ENCODE results near the gene IL12RB2. TPM values are rescaled to one million over a fixed set of nuclear protein-coding genes. Genes with fewer than 3 reads are reported as not detected.

IL12RB2 gene
- total RNA-seq, 2 donors from 2014 or later: 1.3 to 3.3 TPM

DNA sequence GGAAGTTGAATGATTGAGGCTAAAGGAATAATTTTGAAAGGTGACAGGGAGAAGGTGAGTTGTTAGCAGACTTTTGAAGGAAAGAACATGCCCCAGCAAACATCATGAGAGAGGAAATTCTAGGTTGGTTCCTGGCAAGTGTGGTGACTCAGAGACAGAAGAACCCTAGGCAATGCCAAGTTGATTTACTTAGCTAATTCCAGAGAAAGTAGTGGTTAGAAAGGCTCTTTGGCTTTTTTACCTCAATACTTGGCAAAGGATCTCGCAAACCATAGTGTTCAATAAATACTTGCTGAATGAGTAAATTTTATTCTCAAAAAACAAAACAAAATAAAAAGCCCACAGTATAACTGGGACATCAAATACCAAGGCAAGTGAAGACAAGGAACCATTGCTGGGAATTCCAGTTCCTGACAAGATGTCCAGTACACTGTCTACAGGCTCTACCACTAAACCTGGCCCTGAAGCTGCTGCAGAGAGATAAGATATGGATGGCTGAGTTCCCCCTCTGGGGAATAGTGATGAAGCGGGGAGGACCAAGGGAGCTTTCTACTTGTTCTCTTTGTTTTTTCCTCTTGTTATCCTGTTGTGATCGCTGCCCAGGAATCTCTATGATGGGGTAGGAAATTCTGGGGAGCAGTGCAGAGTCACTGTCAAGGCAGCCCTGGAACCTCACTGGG, 48.2 kb downstream of the IL12RB2 start:
- TF ChIP-seq POLR2A (IDR thresholded peaks at IDR 0.05): no peak
- TF ChIP-seq, protein P1, sequence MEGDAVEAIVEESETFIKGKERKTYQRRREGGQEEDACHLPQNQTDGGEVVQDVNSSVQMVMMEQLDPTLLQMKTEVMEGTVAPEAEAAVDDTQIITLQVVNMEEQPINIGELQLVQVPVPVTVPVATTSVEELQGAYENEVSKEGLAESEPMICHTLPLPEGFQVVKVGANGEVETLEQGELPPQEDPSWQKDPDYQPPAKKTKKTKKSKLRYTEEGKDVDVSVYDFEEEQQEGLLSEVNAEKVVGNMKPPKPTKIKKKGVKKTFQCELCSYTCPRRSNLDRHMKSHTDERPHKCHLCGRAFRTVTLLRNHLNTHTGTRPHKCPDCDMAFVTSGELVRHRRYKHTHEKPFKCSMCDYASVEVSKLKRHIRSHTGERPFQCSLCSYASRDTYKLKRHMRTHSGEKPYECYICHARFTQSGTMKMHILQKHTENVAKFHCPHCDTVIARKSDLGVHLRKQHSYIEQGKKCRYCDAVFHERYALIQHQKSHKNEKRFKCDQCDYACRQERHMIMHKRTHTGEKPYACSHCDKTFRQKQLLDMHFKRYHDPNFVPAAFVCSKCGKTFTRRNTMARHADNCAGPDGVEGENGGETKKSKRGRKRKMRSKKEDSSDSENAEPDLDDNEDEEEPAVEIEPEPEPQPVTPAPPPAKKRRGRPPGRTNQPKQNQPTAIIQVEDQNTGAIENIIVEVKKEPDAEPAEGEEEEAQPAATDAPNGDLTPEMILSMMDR (IDR thresholded peaks at IDR 0.05): no peak
- no peaks in the 10 kb centered on the region for H3K36me3 ChIP-seq (replicated peaks in 1 of 2; ENCODE audit: insufficient read depth in 1 of 2, low read depth in 2 of 2)
- intact Hi-C loops (cut with DNase I): no loop called here
- 87 to 93% methylated on average over 3 of the region's 3 CpGs for WGBS, 2 donors
- H3K27me3 ChIP-seq: no peaks in the 10 kb centered on the region
- H3K27ac ChIP-seq: no peak overlapping the region
- no peak for ATAC-seq
- H3K9me3 ChIP-seq: no peaks in the 10 kb centered on the region
- H3K4me1 ChIP-seq: no peaks in the 10 kb centered on the region
- H3K4me3 ChIP-seq: no peak overlapping the region
- DNase-seq: no peak

DNA sequence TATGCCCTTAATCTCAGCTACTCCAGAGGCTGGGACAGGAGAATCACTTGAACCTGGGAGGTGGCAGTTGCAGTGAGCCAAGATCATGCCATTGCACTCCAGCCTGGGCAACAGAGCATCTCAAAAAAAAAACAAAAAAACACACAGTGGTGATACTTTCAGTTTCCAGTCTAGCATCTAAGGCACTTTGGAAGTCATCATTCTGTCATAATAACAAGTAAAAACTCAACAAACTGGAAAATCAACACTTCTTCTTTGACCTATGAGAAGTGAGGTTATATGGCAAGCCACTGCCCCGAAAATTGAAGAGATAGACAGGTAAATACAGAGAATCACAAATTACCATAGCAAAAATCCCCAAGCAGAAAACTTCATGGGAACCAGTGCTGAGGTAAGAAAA, 51.9 kb downstream of the IL12RB2 start:
- Histone ChIP-seq H3K36me3 (replicated peaks in 1 of 2; ENCODE audit: insufficient read depth in 1 of 2, low read depth in 2 of 2) (no peaks in the 10 kb centered on the region), H3K4me3 (no peak overlapping the region), H3K27me3 (no peaks in the 10 kb centered on the region), H3K9me3 (no peaks in the 10 kb centered on the region), H3K27ac (no peak overlapping the region), H3K4me1 (no peaks in the 10 kb centered on the region)
- intact Hi-C loops (cut with DNase I): no loop called here
- ATAC-seq (no peak), DNase-seq (no peak)
- WGBS, 2 donors: 91 to 100% methylated on average over 1 of the region's 1 CpG
- no peak for TF ChIP-seq POLR2A (IDR thresholded peaks at IDR 0.05)
- TF ChIP-seq, protein P1 (IDR thresholded peaks at IDR 0.05): no peak

DNA sequence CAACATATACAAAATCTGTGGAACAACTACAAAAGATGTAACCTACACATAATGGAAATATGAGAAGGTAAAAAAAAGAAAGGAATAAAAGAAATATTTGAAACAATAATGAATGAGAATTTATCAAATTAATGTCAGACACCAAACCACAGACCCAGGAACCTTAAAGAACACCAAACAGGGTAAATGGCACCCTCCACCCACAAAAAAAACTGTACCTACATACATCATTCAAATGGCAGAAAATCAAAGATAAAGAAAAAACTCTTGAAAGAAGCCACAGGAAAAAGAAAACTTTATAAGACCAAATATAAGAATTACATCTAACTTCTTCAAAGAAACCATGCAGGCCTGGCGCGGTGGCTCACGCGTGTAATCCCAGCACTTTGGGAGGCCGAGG, 54.0 kb downstream of the IL12RB2 start:
- 96 to 100% methylated on average over 5 of the region's 5 CpGs for WGBS, 2 donors
- DNase-seq (no peak), ATAC-seq (no peak)

DNA sequence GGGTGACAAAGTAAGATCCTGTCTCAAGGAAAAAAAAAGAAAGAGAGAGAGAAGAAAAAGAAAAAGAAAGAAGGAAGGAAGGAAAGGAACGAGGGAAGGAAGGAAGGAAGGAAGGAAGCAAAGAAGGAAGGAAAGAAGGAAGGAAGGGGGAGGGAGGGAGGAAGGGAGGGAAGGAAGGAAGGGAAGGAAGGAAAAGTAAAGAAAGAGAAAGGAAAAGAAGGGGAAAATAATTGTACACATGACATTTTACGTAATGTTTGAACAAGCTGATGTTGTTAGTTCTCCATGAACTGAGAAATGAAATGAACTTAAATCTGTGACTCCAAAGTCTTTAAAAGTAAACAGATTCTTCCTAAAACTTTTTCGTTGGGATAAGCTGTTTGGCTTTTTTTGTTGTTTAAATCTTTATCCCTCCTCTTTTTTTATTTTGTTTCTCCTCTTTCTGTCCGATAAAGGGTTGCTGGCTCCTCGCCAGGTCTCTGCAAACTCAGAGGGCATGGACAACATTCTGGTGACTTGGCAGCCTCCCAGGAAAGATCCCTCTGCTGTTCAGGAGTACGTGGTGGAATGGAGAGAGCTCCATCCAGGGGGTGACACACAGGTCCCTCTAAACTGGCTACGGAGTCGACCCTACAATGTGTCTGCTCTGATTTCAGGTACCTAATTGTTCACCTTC, 59.8 kb downstream of the IL12RB2 start:
- H3K4me3 ChIP-seq: no peak overlapping the region
- H3K9me3 ChIP-seq: no peaks in the 10 kb centered on the region
- TF ChIP-seq, protein P1 (IDR thresholded peaks at IDR 0.05): no peak
- TF ChIP-seq POLR2A (IDR thresholded peaks at IDR 0.05): no peak
- H3K27me3 ChIP-seq: no peaks in the 10 kb centered on the region
- intact Hi-C loops (cut with DNase I): no loop called here
- ATAC-seq: no peak
- no peaks in the 10 kb centered on the region for H3K36me3 ChIP-seq (replicated peaks in 1 of 2; ENCODE audit: insufficient read depth in 1 of 2, low read depth in 2 of 2)
- no peak overlapping the region for H3K27ac ChIP-seq
- DNase-seq: peak; percentile 45 to 68 (median 58)
- H3K4me1 ChIP-seq: peaks cover 9% of the 10 kb centered on the region
- WGBS, 2 donors: 38 to 47% methylated on average over 8 of the region's 8 CpGs

More for the DNA sequence above, 54.0 kb downstream of the IL12RB2 start:
- TF ChIP-seq, protein P1 (IDR thresholded peaks at IDR 0.05): no peak
- TF ChIP-seq POLR2A (IDR thresholded peaks at IDR 0.05): no peak
- no peaks in the 10 kb centered on the region for H3K27me3 ChIP-seq
- no peaks in the 10 kb centered on the region for H3K36me3 ChIP-seq (replicated peaks in 1 of 2; ENCODE audit: insufficient read depth in 1 of 2, low read depth in 2 of 2)
- H3K27ac ChIP-seq: no peak overlapping the region
- intact Hi-C loops (cut with DNase I): no loop called here
- no peaks in the 10 kb centered on the region for H3K4me1 ChIP-seq
- H3K9me3 ChIP-seq: no peaks in the 10 kb centered on the region
- H3K4me3 ChIP-seq: no peak overlapping the region

Data from body of pancreas (tissue), 4 donors.